Measurements from ENCODE around the gene SYNJ2.

Gene SYNJ2

DNA sequence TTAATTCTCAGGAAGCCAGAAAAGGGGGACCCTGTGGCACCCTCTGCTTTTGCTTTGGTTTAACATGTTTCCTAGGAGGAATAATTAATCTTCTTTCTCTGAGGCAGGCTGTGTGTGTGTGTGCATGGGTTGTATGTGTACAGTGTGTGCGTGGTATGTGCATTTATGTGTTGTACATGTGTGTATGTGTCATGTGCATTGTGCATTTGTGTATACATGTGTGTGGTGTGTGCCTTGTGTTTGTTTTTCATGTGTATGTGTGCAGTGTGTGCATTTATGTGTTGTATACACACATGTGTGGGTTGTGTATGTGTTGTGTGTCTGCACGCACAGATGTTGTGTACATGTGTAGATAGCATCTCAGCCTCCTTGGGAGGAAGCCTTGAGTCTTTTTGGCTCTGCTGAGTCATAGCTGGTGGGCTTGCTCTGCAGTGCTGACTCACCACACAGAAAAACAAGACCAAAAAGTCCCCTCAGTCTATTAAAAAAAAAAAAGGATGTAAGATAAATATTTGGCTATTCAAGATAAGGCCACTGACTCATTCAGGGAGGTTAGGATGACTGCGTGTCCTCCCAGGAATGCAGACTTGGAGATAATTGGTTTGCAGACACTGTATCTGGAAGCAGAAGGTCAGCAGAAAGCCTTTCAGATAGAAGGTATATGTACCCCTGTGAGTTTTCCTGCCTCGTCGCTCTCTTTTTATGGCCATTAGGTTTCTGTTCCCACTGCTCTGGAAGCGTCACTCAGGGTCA, 58.6 kb downstream of the SYNJ2 start:
- no peak for DNase-seq (ENCODE audit: low read depth in 2 of 2)

DNA sequence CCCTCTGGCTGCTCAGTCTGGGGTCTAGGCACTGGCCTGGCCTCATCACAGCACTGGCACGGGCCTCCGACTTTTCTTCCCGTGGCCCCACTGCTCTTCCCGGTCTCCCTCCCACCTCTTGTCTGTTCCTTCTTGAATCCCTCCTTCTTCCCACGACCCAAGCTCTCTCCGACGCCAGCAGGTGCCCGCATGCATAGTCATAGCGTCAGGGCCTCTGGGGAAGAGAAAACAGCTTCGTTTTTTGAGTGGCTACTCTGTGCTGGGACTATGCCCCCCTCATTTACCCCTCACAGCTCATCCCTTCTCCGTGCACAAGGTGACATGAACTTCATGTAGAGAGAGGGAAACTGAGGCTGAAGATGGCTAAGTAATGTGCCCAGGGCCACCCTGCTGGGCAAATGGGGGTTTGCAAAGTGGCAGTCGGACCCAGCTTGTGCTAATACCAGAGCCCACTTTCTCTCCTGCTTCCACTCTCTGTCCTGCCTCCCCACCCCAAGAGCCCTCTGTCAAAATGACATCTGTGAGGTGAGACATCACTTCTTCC, 59.2 kb downstream of the SYNJ2 start:
- no peak for DNase-seq (ENCODE audit: low read depth in 2 of 2)

GRCh38 chr6:158041370-158041769, 59.7 kb downstream of the SYNJ2 start:
- no peak for DNase-seq (ENCODE audit: low read depth in 2 of 2)

DNA sequence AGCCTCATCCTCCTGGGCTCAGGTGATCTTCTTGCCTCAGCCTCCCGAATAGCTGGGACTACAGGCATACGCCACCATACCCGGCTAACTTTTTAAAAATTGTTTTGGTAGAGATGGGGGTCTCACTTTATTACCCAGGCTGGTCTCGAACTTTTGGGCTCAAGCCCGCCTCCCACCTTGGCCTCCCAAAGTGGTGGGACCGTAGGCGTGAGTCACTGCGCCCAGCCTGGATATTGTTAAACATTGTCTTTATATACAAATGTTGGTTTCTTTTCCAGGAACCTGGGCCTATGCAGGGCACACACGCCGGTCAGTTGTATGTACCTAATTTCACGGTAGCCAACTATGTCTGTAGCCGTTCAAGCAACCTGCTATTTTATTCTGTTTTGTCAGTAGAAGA, 60.1 kb downstream of the SYNJ2 start:
- DNase-seq (ENCODE audit: low read depth in 2 of 2): no peak

GRCh38 chr6:158042245-158042798, 60.7 kb downstream of the SYNJ2 start:
- no peak for DNase-seq (ENCODE audit: low read depth in 2 of 2)

GRCh38 chr6:158043008-158043407, 61.3 kb downstream of the SYNJ2 start:
- DNase-seq (ENCODE audit: low read depth in 2 of 2): no peak

DNA sequence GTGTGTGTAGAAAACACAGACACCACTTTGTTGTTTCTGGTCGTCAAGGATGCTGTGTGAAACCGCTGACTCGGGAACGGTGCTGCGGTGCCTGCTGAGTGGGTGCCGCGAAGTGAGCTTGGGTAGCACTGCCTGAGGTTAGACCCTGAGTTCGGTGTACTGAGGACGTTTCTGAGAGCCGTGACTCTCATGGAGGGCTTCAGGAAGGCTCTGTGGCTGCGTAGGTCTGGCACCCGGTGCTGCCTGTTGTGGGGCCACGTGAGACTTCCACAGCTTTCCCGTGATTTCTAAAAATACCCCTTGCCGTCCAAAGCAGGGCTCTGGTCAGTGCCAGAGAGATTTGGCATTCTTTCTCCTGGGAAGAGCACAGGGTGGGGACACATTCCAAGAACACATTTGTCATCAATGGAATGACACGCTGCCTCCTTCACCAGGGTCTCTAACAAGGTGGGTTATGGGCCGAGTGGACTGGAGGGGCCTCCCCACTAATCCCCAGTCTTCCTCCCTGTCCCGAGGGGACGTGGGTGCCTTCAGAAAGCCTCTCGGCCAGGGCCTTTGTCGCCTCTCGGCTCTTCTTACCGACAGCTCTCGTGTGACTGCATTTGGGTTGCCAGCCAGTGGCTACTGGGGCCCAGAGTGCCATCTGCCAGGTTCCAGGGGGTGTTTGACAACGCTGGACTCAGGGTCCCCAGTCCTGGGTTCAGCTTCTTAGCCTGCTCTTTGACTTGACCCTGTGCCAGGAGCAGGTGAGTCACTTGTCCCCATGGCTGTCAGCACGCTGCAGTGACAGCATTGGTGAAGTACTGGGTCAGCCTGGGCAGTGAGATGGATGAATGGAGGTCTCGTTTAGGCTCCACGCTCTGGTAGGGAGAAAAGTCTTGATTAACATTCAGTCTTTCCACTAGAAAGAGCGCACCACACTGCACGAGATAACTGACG, 62.2 kb downstream of the SYNJ2 start:
- no peak for DNase-seq (ENCODE audit: low read depth in 2 of 2)

- no peak for DNase-seq (ENCODE audit: low read depth in 2 of 2)
Measured at GRCh38 chr6:158044525-158044888, 62.8 kb downstream of the SYNJ2 start.

DNA sequence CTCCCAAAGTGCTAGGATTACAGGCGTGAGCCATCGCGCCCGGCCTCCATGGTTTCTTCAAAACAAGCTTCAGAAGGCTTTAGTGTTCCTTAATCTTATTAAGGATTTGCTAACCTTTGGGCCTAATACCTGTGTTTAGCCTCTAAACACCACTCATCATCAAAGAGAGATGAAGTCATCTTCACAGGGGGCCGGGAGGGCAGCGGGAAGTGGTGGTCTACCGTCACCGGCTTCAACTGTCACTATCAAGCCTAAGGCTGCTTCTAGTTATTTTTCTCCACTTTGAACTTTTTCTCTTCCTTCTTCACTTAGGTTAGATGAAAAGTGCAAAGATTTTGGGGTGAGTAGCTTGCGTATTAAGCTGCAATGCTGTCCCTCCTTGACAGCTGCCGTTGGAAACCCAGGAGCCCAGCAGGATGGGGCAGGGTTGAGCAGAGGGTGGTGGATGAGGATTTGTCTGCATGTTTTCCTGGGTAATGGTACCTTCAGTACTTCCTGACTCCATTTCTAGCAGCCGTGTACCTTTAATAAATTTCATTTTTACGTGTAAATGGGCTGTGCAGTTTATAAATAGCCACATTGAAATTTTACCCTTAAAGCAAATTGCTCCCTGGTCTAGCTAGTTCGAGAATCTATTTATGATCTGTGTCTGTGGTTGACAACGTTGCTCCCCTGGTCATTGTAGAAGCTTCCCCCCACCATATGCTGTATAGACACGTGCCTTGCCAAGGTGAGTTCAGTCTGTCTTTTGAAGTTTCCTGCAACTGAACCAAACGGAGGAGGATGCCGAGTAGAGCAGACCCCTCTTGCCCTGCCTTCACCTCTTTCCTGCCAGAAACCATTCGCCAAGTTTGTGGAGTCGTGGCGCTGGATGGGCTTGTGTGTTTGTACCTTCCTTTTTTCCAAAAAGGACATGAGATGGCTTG, 64.8 kb downstream of the SYNJ2 start:
- no peak for DNase-seq (ENCODE audit: low read depth in 2 of 2)

DNA sequence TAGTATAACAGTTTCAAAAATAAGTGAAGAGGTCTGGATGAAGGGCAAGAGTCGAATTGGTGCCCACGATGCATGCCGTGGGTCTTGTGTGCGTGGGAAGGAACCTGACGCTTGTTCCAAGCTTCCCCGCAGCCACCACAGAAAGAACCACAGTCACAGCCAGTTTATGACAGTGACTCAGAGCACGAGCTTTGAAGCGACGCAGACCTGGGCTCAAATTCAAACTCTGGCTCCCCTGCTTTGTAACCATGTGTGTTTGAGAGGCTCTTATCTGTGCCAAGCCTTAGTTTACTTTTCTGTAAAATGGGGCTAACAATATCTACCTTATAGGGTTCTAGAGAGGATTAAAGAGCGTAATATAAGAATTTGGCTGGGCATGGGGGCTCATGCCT, 65.5 kb downstream of the SYNJ2 start:
- peak; percentile 67 to 71 for DNase-seq (ENCODE audit: low read depth in 2 of 2)

DNA sequence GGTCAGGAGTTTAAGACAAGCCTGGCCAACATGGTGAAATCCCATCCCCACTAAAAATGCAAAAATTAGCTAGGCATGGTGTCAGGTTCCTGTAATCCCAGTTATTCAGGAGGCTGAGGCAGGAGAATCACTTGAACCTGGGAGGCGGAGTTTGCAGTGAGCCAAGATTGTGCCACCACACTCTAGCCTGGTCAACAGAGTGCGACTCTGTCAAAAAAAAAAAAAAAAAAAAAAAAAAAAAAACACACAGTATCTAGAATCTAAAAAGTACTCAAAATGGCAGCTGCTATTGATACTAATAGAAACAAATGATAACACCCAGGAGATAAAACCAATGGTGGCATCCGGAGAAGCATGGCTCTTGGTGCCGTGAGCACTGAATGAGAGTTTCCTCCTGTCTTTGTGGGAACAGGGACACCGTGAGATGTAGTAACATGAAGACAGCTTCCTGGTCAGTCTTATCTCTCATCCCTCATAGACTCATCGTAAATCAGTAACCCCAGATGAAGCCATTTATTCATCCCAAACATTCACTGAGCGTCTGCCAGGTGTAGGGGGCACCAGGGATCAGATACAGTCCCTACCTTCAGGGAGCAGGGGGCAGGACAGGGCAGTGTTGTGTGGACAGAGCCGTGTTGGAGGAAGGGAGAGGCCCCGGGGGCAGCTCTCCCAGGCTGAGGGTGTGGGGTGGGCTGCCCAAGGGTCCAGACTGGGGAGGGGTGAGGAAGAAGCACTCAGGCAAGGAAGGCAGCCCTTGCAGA, 66.1 kb downstream of the SYNJ2 start:
- DNase-seq (ENCODE audit: low read depth in 2 of 2): no peak

GRCh38 chr6:158048589-158048988, 66.9 kb downstream of the SYNJ2 start:
- DNase-seq (ENCODE audit: low read depth in 2 of 2): no peak

- DNase-seq (ENCODE audit: low read depth in 2 of 2): no peak
Measured at GRCh38 chr6:158049055-158050028, 67.7 kb downstream of the SYNJ2 start.

GRCh38 chr6:158050107-158050735, 68.6 kb downstream of the SYNJ2 start:
- no peak for DNase-seq (ENCODE audit: low read depth in 2 of 2)

DNA sequence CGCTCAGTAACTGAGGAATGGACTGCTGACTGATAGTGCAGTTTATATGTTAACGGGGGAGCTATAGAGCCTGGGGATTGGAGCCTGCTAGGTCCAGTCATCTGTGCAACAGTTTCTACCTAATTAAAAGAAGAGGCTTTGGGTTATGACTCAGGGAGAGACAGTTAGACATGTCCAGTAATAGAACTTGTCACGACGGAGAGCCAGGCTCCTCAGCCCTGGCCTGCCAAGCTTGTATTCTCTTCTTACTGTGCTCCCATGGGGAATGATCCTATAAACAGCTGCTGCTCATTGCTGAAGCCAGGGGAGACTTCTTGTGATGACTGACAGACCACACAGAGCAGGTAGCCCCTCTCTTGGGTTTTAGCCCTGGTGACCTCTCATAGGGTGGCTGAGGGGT, 69.3 kb downstream of the SYNJ2 start:
- no peak for DNase-seq (ENCODE audit: low read depth in 2 of 2)

DNA sequence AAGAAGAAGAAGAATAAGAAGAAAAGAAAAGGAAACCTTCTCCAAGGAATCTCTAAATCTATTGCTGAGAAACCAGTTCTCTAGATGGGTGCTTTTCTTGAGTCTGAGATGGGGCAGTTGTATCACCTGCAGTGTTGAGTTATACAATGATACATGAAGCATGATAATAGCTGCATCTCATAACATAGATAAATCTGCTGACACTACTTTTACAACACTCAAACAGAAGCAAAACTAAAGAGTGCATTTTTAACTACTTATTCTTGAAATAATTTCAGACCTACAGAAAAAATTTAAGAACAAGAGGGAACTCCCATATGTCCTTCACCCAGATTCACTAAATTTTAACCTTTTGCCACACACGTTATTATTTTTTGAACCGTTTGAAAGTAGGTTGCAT, 70.3 kb downstream of the SYNJ2 start:
- DNase-seq (ENCODE audit: low read depth in 2 of 2): no peak

- DNase-seq (ENCODE audit: low read depth in 2 of 2): no peak
Measured at GRCh38 chr6:158053377-158054313, 72.0 kb downstream of the SYNJ2 start.

DNA sequence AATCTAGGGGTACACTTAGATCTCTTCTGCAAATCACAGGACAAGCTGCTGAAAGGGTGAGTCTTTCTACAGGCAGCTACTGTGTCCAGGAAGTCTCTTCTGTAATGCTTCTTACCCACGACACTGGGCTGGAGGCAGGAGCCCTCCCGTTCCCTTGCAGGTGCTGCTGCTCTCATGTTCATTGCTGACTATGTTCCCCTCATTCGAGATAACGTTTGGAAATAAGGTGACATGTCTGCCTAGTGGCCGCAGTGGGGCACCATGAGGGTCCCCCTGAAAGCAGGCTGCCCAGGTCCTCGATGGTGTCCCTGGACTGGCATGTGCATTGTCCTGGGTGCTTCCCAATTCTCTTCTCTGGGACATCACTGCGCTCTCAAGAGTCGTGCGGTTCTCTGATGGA, 74.7 kb downstream of the SYNJ2 start:
- no peak for DNase-seq (ENCODE audit: low read depth in 2 of 2)

Measured in stimulated activated CD4-positive, alpha-beta T cell treated with anti-CD3 and anti-CD28 coated beads, Interleukin-15, amount 100 ng/mL, for 48 hours (primary cell).